Measurements from ENCODE around the gene EHF.

DNA sequence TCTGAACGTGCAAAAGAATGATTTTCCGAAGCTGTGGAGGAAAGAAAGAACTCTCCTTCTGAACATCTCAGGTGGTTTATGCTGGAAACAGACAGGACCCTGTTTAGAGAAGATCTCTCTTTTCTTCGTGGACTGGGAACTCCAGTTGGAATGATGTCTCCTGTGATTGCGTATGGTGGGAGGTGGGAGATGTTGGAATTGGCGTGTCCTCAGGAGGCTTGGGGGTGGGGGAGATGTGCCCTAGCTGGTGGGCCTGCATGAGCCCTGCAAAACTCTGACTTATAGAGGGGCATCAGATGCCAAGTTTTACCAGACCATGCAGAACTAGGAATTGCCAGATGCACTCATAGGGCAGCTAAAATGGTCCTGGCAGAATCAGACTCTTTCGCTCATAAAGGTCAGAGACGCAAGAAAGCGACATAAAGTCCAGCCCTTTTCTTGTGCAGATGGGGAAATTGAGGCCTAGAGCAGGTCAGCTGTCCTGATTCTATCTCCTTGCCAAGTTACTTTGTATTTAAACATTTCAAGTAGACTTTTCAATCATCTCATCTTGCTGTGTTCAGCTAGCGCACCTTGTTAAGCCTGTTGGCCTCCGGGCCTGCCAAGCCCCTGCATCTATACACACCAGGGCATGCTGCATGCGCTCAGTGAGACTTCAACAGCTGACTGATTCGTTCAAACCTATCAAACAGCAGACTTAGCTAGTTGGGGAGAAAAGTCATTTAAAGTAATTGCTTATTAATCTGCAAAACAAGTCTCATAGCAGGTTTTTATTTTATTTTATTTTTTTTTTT is 34.2 kb upstream of the EHF start:
- TF ChIP-seq ZMYM2 (CRISPR knock-in tag; IDR thresholded peaks at IDR 0.05) (no peak), IKZF1 (IDR thresholded peaks at IDR 0.05) (no peak), CREM (IDR thresholded peaks at IDR 0.05) (no peak), CREM (CRISPR knock-in tag; IDR thresholded peaks at IDR 0.05) (no peak), ZNF556 (CRISPR knock-in tag; IDR thresholded peaks at IDR 0.05; ENCODE audit: borderline replicate concordance) (no peak), ZNF776 (CRISPR knock-in tag; IDR thresholded peaks at IDR 0.05) (no peak), NR3C1 (CRISPR knock-in tag; IDR thresholded peaks at IDR 0.05) (no peak)
- TF ChIP-seq, protein P1, sequence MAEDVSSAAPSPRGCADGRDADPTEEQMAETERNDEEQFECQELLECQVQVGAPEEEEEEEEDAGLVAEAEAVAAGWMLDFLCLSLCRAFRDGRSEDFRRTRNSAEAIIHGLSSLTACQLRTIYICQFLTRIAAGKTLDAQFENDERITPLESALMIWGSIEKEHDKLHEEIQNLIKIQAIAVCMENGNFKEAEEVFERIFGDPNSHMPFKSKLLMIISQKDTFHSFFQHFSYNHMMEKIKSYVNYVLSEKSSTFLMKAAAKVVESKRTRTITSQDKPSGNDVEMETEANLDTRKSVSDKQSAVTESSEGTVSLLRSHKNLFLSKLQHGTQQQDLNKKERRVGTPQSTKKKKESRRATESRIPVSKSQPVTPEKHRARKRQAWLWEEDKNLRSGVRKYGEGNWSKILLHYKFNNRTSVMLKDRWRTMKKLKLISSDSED (CRISPR knock-in tag; IDR thresholded peaks at IDR 0.05): no peak
- TF ChIP-seq, protein P2, sequence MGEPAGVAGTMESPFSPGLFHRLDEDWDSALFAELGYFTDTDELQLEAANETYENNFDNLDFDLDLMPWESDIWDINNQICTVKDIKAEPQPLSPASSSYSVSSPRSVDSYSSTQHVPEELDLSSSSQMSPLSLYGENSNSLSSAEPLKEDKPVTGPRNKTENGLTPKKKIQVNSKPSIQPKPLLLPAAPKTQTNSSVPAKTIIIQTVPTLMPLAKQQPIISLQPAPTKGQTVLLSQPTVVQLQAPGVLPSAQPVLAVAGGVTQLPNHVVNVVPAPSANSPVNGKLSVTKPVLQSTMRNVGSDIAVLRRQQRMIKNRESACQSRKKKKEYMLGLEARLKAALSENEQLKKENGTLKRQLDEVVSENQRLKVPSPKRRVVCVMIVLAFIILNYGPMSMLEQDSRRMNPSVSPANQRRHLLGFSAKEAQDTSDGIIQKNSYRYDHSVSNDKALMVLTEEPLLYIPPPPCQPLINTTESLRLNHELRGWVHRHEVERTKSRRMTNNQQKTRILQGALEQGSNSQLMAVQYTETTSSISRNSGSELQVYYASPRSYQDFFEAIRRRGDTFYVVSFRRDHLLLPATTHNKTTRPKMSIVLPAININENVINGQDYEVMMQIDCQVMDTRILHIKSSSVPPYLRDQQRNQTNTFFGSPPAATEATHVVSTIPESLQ (CRISPR knock-in tag; conservative IDR thresholded peaks at IDR 0.05): no peak
- TF ChIP-seq, protein P3, sequence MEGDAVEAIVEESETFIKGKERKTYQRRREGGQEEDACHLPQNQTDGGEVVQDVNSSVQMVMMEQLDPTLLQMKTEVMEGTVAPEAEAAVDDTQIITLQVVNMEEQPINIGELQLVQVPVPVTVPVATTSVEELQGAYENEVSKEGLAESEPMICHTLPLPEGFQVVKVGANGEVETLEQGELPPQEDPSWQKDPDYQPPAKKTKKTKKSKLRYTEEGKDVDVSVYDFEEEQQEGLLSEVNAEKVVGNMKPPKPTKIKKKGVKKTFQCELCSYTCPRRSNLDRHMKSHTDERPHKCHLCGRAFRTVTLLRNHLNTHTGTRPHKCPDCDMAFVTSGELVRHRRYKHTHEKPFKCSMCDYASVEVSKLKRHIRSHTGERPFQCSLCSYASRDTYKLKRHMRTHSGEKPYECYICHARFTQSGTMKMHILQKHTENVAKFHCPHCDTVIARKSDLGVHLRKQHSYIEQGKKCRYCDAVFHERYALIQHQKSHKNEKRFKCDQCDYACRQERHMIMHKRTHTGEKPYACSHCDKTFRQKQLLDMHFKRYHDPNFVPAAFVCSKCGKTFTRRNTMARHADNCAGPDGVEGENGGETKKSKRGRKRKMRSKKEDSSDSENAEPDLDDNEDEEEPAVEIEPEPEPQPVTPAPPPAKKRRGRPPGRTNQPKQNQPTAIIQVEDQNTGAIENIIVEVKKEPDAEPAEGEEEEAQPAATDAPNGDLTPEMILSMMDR (CRISPR knock-in tag; IDR thresholded peaks at IDR 0.05): no peak; the same call in 1 of the 2 replicates
- TF ChIP-seq, protein P4, sequence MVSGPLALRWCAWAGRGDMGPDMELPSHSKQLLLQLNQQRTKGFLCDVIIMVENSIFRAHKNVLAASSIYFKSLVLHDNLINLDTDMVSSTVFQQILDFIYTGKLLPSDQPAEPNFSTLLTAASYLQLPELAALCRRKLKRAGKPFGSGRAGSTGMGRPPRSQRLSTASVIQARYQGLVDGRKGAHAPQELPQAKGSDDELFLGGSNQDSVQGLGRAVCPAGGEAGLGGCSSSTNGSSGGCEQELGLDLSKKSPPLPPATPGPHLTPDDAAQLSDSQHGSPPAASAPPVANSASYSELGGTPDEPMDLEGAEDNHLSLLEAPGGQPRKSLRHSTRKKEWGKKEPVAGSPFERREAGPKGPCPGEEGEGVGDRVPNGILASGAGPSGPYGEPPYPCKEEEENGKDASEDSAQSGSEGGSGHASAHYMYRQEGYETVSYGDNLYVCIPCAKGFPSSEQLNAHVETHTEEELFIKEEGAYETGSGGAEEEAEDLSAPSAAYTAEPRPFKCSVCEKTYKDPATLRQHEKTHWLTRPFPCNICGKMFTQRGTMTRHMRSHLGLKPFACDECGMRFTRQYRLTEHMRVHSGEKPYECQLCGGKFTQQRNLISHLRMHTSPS (CRISPR knock-in tag; IDR thresholded peaks at IDR 0.05; ENCODE audit: low read depth): no peak
- TF ChIP-seq, protein P5, sequence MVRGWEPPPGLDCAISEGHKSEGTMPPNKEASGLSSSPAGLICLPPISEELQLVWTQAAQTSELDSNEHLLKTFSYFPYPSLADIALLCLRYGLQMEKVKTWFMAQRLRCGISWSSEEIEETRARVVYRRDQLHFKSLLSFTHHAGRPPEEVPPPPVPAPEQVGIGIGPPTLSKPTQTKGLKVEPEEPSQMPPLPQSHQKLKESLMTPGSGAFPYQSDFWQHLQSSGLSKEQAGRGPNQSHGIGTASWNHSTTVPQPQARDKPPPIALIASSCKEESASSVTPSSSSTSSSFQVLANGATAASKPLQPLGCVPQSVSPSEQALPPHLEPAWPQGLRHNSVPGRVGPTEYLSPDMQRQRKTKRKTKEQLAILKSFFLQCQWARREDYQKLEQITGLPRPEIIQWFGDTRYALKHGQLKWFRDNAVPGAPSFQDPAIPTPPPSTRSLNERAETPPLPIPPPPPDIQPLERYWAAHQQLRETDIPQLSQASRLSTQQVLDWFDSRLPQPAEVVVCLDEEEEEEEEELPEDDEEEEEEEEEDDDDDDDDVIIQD (CRISPR knock-in tag; IDR thresholded peaks at IDR 0.05; ENCODE audit: low read depth): no peak
- TF ChIP-seq, protein P6, sequence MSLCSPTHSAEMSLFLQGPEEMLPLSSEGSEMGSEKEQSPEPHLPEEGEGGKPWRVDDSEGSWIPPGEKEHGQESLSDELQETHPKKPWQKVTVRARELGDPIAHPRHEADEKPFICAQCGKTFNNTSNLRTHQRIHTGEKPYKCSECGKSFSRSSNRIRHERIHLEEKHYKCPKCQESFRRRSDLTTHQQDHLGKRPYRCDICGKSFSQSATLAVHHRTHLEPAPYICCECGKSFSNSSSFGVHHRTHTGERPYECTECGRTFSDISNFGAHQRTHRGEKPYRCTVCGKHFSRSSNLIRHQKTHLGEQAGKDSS (CRISPR knock-in tag; IDR thresholded peaks at IDR 0.05; ENCODE audit: borderline replicate concordance, low read depth): no peak
- TF ChIP-seq, protein P7, sequence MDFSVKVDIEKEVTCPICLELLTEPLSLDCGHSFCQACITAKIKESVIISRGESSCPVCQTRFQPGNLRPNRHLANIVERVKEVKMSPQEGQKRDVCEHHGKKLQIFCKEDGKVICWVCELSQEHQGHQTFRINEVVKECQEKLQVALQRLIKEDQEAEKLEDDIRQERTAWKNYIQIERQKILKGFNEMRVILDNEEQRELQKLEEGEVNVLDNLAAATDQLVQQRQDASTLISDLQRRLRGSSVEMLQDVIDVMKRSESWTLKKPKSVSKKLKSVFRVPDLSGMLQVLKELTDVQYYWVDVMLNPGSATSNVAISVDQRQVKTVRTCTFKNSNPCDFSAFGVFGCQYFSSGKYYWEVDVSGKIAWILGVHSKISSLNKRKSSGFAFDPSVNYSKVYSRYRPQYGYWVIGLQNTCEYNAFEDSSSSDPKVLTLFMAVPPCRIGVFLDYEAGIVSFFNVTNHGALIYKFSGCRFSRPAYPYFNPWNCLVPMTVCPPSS (IDR thresholded peaks at IDR 0.05): no peak

Data from HepG2 (cell line).